ENCODE measurements around the gene CPZ.
"Not testable (repeated sequence)": the region's sequence is repeated elsewhere in the genome, so short reads cannot be mapped to it uniquely, and the experiment has no call there.

CPZ gene

DNA sequence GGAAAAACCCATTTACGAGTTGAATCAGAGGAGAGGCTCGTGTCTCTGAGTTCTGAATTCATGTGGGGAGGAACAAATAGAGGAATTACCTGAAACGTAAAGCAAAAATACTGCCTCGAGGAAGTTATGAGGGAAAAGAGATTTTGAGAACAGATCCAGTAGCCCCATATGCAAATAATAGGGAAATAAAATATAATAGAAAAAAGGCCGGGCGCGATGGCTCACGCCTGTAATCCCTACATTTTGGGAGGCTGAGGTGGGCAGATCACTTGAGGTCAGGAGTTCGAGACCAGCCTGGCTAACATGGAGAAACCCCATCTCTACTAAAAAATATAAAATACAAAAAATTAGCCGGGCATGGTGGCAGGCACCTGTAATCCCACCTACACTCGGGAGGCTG is 42.2 kb downstream of the CPZ start:
- not testable (repeated sequence) for DNase-seq (ENCODE audit: low read depth in 2 of 2, low spot score in 1 of 2)

DNA sequence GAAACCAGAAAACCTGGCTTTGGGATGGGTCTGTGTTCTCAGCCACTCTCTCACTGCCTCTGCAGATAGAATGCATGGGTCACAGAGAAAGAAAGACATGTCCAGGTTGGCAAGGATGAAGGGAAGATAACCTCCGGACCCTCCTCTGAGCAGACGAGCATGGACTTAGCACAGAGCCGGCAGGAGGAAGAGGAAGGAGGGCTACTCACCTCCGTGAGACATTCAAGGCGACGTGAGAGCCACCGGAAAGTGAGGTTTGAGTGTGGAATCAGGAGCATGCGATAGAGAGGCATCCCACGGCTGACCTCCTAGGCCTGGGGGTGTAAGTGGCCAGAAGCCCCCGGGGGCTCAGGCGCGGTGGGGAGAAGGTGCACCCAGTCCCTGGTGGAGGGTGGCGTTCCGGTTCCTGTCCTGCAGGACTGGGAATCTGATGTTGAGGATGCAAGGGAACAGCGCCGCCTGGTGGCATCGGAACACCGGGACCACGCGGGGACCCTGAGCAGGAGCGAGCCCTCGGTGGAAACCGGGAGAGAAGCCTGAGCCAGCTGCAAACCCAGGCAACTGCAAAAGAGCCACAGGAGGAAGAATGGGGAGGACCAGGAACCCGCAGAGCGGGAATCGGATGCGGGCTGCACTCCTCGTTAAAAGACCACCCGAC is 43.5 kb downstream of the CPZ start:
- not testable (repeated sequence) for DNase-seq (ENCODE audit: low read depth in 2 of 2, low spot score in 1 of 2)

DNA sequence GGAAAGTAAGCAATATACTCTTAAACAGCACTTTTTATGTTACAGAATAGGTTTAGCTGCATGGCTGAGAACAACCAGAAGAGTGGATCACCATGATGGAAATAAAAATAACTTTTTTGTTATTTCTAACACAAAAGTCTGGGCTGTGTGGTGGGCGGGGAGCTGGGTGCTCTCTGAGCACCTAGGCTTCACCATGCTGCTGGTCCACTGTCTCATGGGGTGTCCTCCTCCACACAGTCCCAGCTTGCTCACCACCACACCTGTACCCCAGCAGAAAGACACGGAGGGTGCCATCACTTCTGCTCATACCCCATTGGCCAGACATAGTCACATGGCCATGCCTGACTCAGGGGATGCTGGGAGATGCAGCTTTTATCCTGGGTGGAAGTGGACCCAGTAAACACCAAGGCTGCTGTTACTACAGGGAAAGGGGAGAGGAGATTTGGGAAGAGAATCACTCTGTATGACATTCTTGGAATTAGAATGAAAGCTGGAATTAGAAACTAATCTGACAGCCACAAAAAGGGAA is 45.0 kb downstream of the CPZ start:
- DNase-seq (ENCODE audit: low read depth in 2 of 2, low spot score in 1 of 2) = no peak

DNA sequence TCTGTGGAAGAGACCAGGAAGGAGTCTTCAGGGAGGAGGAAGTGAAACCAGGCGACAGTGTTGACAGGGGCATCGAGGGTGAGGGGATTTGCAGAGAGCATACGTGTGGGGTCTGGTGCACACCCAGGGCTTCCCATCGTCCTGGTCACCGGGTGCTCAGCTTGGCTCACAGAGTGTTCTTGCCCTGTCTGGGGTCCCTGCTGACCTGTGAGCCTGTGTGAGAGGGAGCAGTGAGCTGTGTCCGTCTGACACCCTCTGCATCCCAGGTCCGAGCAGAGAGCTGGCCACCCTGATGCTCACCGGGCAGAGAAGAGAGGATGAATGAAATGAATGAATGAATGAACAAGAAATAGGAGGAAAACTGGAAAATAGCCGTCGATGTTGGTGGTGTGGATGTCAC is 46.5 kb downstream of the CPZ start:
- DNase-seq (ENCODE audit: low read depth in 2 of 2, low spot score in 1 of 2) = no peak

DNA sequence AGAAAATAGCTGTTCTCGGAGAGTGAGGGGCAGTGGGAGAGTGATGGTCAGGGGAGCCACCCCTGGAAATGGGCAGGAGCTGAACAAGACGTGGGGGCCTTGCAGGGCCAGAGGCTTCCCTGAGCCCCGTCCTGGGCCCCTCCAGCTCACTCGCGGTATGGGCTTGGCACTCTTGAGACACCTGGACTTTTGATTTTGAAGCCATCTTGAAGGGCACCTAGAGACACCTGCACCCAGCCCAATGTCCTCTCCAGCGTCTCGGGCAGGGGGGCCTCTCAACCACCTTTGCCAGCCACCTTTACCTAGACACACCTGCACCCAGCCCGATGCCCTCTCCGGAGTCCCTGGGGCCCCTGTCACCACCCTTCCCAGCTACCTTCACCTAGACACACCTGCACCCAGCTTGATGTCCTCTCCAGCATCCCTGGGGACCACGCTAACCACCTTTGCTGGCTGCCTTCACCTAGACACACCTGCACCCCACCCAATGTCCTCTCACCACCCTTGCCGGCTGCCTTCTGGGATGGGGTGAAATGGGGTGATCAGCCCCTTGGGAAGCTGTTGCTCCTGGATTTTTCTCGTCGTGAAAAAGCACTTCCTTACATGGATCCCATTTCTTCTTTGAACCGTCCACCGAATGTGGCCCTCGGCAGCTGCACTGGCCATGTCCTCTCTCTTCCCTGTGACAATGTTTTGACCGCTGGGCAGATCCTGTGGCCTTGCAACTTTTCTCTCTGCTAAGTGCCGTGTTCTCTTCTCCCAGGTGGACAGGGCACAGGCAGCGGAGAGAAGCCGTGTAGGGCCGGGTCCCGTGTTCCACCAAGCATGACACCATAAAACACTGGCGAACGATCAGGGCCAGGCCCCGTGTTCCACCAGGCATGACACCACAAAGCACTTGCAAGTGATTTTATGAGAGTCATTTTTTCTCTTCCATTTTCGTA is 47.5 kb downstream of the CPZ start:
- no peak for DNase-seq (ENCODE audit: low read depth in 2 of 2, low spot score in 1 of 2)

DNA sequence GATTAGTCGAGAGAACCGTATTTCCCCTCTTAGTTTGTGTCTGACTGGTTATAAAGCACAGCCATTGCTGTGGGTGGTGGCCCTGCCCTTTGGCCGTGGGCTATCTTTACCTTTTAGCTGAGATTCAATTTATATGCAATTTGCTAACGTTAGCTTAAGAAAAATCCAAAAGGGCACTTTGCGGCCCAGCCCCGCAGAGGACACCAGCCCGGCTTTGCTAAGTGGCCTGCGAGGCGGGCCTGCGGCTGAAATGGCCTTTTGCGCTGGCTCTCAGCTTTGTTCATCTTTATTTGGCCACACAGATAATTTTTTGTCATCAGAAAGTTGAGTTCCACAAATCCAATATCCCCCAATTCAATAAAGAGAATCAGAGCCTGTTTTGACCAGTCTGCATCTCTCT is 48.3 kb downstream of the CPZ start:
- no peak for DNase-seq (ENCODE audit: low read depth in 2 of 2, low spot score in 1 of 2)

DNA sequence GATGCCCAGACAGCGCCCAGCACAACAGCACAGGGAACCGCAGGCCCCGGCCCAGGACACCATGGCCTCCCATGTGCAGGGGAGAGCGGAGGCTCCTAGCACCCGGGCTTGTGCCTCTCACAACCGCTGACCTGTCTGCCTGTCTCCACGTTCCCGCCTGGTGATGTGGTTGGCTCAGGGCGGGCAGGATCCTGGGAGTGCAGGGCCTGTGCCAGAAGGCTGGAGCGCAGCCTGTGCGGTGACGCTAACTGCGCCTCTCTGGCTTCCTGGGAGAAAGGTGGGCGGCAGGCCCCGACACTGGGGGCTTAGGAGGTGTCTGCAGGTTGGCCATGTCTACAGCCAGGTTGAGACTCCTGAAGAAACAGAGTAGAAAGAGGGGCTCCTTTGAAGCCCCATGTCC is 48.7 kb downstream of the CPZ start:
- no peak for DNase-seq (ENCODE audit: low read depth in 2 of 2, low spot score in 1 of 2)

DNA sequence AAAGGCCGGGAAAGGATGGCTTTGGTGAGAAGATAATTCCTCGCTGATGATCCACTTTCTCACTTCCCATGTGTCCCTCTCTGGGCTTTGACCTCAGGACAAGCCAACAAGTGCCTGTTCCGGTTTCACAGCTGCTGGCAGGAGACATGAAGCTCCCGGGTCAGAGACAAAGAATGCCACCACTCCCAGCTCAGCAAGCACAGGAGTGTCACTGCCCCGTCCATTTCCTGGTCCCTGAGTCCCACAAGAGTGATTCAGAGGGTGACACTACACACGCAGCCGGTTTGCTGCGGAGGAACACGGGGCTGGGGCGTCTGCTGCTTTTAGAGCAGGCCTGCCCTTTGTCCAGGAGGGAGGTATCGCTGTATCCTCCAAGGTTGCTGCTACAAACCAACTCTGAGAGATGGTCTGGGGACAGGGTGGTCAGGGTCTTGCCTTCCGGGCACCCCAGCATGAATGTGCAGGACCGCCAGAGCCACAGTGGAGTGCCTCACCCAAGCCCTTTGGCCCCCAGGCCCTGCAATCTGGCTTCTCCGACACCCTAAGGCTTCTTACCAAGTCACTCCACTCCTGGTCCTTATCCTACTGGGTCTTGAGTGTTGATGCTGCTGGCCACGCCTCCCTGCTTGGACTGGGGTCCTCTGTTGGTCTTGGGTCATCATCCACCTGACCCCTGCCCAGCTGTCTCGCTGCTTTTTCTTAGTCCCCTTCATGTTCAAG is 49.5 kb downstream of the CPZ start:
- no peak for DNase-seq (ENCODE audit: low read depth in 2 of 2, low spot score in 1 of 2)

DNA sequence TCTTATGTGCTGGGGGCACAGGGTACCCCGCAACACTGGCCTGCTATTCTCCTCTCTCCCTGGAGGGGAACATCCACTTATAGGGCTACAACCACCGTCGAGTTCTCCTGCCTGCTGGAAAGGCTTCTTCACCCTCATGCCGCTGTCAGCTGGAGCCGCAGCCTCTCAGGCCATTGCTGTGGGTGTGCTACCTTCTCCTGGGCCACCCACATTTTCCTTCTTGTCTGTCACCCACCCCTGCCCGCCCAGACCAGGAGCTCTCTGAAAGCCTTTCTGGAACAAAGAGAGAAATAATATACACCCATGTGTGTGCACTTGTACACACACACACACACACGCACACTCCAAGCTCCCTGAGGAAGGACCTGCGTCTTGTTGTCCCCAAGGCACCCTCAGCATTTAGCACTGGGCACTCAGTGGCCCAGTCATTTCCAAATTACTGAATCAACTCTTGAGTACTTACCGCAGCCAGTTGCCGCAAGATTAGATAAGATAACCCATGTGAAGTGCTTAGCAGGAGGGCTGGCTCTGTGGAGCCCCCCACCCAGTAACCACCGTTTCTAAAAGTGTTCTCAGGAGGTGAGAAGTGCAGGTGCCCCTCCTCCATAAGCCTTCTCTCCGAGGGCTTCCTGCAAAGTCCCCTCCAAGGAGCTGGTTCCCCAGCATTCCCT is 50.2 kb downstream of the CPZ start:
- DNase-seq (ENCODE audit: low read depth in 2 of 2, low spot score in 1 of 2) = no peak

DNA sequence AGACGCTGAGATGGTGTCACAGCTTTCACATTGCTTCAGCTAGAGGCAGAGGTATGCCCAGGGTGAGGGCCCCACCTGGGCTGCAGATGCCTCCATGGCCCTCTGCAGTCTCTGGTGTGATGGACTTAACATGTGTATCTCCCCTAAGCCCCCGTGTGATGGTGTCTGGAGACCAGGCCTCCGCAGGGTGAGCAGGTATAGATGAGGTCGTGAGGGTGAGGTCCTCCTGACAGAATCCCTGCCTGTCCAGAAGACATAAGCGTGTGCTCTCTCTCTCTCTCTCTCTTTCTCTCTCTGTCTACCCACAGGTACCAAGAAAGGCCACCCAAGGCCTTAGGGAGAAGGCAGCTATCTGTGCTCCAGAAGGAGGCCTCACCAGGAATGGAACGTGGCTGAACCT is 50.9 kb downstream of the CPZ start:
- DNase-seq (ENCODE audit: low read depth in 2 of 2, low spot score in 1 of 2) = no peak

DNA sequence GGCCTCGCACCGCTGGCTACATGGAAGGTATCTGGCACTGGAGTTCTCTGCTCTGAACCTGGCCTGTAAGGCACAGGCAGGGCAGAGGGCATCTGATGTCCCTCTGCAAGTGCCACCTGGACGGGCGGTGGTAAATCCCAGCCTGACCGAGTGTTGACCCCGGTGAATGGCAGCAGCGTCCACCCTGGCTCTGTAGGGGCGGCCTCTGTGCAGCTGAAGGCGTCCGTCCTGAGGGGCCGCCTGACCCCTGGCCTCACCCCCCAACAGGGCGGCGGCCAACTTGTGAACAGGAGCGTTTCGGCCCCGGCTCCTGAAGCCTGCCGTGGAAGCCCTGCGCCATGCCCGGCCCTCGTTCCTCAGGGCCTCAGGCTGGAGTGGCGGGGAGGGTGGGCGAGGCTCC is 51.4 kb downstream of the CPZ start:
- no peak for DNase-seq (ENCODE audit: low read depth in 2 of 2, low spot score in 1 of 2)

DNA sequence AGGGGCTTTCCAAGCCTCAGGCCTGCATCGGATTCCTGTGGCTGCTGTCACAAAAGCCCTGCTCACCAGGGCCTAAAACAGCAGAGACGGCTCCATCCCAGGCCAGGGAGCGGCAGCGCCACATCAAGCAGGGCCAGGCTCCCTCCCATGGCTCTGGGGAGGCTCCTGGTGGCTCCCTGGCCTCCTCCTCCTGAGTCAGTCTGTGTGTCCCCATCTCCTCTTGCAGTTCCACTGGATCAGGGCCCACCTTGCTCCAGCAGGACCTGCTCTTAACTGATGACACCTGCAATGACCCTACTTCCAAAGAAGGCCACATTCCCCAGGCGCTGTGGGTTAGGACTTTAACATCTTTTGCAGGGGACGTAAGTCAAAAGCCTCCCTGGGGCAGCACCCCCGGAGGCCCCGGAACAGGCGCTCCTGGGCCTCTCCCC is 51.9 kb downstream of the CPZ start:
- DNase-seq (ENCODE audit: low read depth in 2 of 2, low spot score in 1 of 2) = no peak

DNA sequence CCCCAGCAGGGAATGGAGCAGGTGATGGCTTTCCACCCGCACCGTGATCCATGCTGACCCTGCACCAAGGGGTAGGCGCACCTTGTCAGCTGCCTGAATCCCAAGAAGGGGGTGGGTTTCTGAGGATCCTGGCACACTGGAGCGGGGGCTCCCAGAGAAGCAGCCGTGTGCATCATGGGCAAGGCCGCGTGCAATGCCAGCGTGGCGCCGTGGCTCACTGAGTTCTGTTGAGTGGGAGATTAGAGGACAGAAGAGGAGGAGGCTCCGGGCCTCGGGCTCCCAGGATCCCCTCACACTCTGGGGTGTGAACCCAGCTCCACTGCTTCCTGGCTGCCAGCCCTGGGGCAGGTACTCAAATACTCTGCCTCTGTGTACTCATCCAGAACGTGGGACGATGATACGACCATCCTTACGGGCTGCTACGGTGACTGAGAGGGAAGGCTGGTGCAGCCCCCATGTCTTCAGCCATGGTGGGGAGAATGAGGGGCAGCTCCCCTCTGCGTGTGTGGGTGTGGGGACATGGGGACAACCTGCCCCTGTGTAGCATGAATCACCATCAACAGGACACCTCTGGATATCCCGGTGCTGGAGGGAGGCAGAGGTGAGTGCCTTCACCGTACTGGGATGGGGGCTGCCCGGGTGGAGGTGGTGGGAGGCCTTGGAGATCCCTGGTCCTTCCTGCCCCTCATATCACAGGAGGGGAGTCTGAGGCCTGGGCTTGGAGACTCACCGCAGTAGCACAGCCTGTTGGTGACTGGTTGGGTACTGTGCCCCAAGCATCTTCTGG is 52.6 kb downstream of the CPZ start:
- DNase-seq (ENCODE audit: low read depth in 2 of 2, low spot score in 1 of 2) = no peak

DNA sequence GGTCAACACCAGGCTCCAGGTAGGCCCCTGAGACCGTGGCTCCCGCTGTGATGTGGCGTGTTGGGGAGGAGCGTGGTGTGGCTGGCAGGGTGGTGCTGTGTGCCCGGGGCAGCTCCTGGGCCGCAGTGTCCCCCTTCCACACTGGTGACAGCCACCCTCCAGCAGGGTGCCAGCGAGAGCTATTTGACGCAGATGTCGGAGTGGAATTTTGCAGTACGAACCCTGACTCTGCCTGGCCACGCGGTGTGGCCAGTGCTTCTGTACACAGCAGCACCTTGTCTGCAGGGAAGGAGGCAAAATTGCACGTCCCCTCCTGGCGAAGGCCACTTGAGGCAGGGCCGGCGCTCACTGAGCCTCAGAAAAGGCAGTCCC is 53.2 kb downstream of the CPZ start:
- no peak for DNase-seq (ENCODE audit: low read depth in 2 of 2, low spot score in 1 of 2)

DNA sequence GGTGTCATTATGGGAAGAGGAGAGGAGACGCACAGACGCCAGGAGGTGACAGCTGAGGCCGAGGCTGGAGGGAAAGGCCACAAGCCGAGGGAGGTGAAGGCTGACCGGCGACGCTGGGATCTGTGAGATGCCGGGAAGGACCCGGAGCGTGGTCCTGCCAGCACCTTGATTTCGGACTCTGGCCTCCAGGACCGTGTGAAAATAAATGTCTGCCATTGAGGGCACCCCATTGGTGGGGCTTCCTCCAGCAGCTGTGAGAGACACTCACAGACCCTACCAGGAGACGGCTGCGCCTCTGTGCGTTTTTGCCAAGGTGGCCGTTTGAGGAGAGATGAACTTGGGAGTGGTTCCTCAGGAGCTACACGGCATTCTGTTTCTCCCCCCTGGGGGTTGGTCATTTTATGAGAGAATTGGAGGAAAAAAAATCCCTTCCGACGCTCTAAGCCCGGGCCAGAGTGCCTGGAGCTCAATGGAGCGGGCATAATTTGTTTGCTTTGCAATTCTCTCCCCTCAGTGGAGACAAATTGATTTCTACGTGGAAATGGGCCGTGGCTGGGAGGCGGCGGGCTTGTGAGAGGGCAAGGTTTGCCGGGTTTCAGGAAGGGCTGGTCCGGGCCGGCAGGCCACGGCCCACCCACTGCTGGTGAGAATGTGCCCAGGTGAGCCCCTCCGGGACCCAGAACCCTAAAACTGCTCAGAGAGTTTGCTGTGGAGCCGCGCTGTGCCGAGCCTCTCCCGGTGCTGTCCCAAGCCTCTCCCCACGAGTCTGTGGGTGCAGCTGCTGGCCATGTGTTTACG is 53.9 kb downstream of the CPZ start:
- no peak for DNase-seq (ENCODE audit: low read depth in 2 of 2, low spot score in 1 of 2)

DNA sequence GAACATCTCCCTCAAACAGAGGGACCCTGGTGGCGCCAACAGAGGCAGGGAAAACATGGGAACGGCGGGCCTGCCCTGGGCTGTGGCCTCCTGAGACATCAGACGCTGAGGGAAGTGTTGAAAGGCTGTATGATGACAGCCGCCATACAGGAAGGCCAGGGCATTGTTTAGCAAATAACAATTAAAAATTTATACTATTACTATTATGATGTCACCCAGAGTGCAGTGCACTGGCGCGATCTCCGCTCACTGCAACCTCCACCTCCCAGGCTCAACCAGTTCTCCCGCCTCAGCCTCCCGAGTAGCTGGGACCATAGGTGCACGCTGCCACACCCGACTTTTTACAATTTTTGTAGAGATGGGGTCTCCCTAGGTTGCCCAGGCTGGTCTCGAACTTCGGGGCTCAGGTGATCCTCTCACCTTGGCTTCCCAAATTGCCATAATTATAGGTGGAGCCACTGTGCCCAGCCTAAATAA is 54.6 kb downstream of the CPZ start:
- no peak for DNase-seq (ENCODE audit: low read depth in 2 of 2, low spot score in 1 of 2)

DNA sequence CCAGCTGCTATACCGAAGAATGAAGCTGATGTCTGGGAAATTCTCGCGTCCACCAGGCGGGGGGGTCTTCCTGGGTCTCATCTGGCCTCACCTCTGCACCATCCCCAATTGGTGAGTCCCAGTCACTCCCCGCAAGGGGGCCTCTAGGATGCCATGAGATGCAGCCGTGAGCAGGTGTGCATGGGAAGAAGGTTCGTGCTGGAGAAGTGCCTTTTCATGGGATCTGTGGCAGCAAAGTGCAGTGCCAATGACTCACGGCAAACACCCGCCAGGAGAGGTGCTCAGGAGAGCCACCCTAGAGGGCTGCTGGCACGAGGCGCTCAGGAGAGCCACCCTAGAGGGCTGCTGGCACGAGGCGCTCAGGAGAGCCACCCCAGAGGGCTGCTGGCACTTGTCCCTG is 55.1 kb downstream of the CPZ start:
- DNase-seq (ENCODE audit: low read depth in 2 of 2, low spot score in 1 of 2) = no peak

DNA sequence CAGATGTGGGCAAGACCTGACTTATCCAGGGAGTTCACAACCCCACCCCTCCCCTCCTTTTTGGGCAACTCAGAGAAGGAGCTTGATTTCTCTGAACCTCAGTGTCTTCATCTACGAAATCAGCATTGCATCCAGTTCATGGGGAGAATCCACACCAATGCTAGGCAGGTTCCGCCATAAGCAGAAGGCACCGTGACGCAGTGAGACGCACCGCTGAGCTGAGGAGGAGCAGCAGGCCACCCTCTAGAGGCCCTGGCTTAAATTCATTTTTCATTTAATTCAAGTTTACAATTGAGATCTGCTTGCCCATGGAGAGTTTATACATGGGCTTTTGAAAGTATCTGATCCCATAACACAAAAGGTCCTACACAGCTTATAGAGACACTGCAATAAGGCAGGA is 55.7 kb downstream of the CPZ start:
- no peak for DNase-seq (ENCODE audit: low read depth in 2 of 2, low spot score in 1 of 2)

DNA sequence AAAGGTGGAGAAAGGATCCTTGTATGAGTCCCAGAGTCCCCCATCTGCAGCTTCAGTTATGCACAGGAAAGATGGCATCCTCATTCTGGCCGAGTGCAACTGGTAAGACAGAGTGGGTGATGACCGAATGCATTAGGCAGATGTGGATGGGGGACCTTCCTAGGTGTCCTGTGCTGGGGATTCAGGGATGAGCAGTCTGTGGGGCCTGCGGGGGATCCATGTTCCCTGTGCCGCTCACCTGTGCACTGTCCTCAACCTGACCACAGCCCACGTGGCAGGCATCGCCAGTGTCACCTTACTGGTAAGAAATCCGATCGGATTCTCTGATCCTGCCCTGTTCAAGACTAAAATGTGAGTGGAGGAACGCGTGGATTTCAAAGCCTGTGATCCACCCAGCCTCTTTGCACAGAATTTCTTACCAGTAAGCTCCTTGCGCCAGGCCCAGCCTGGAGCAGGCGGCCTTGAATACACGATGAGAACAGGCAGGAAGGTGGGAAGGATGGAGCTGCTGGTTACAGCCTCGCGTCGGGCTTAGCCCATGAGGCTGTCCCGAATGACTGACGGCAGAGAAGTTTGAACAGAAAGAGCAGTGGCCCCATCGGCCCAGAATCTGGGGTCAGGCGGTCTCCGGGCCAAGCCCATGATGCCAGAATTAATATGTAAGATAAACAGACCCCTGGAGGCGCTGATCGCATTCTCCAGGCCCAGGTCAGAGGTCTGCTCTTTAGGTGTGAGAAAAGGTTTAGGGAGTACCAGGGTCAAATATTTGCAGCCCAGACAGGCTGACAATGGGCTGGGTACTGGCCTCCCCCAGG is 56.5 kb downstream of the CPZ start:
- no peak for DNase-seq (ENCODE audit: low read depth in 2 of 2, low spot score in 1 of 2)

All from stimulated activated CD8-positive, alpha-beta memory T cell treated with anti-CD3 and anti-CD28 coated beads, Interleukin-4, amount 100 ng/mL, for 1 hour (primary cell).